ENCODE results near the gene ZEB1. TPM values are rescaled to one million over a fixed set of nuclear protein-coding genes. Genes with fewer than 3 reads are reported as not detected.

Gene ZEB1
- total RNA-seq, 4 donors from 2014 or later: 22.4 to 61.1 (median 40.1) TPM

GRCh38 chr10:31313396-31313795, 5.6 kb upstream of the ZEB1 start:
- in situ Hi-C loops (cut with MboI; ENCODE audit: low pct_ligation_motif_present in 1 of 4, low pct_unique_long_range_greater_than_20kb in 1 of 4, low sequenced_read_pairs in 3 of 4): no loop called here

GRCh38 chr10:31314256-31315150, 4.5 kb upstream of the ZEB1 start:
- no peak for DNase-seq
- no peak overlapping the region for H3K4me3 ChIP-seq
- no peaks in the 10 kb centered on the region for H3K36me3 ChIP-seq
- no peak for TF ChIP-seq CTCF (IDR thresholded peaks at IDR 0.05)
- TF ChIP-seq POLR2AphosphoS5 (IDR thresholded peaks at IDR 0.05): no peak
- TF ChIP-seq POLR2A (IDR thresholded peaks at IDR 0.05): no peak
- TF ChIP-seq EP300 (IDR thresholded peaks at IDR 0.05; ENCODE audit: low read depth): no peak
- no peaks in the 10 kb centered on the region for H3K9me3 ChIP-seq
- H3K27ac ChIP-seq: no peak overlapping the region
- H3K27me3 ChIP-seq: peaks cover 4% of the 10 kb centered on the region
- 72 to 79% methylated on average over 6 to 8 of the region's 8 CpGs for WGBS, 2 donors (ENCODE audit: low coverage in 1 of 2)
- H3K4me1 ChIP-seq: peaks cover 0 to 5% (median 2%) of the 10 kb centered on the region in 4 donors
- intact Hi-C loops (cut with DNase I; ENCODE audit: low total_unique reads) (loop anchor here (10.0 kb wide), 1 partner anchor 290 kb away; no protein-coding TSS in a partner anchor), in situ Hi-C loops (cut with MboI; ENCODE audit: low pct_ligation_motif_present in 1 of 4, low pct_unique_long_range_greater_than_20kb in 1 of 4, low sequenced_read_pairs in 3 of 4) (no loop called here)

More at GRCh38 chr10:31313396-31313795, 5.6 kb upstream of the ZEB1 start:
- Histone ChIP-seq H3K4me1 (peaks cover 0 to 5% (median 2%) of the 10 kb centered on the region in 4 donors), H3K4me3 (no peak overlapping the region), H3K27me3 (no peaks in the 10 kb centered on the region), H3K27ac (no peak overlapping the region), H3K9me3 (no peaks in the 10 kb centered on the region), H3K36me3 (no peaks in the 10 kb centered on the region)
- TF ChIP-seq POLR2A (IDR thresholded peaks at IDR 0.05): no peak
- no peak for TF ChIP-seq EP300 (IDR thresholded peaks at IDR 0.05; ENCODE audit: low read depth)
- no peak for TF ChIP-seq POLR2AphosphoS5 (IDR thresholded peaks at IDR 0.05)
- TF ChIP-seq CTCF (IDR thresholded peaks at IDR 0.05): no peak
- intact Hi-C loops (cut with DNase I; ENCODE audit: low total_unique reads): loop anchor here (10.0 kb wide), 1 partner anchor 291 kb away; no protein-coding TSS in a partner anchor
- DNase-seq: no peak
- WGBS, 2 donors (ENCODE audit: low coverage in 1 of 2): 89% methylated on average over 3 of the region's 3 CpGs; no CpG with 5 or more reads in 1 of the 2 donors

GRCh38 chr10:31315453-31315852, 3.6 kb upstream of the ZEB1 start:
- no peak for DNase-seq
- intact Hi-C loops (cut with DNase I; ENCODE audit: low total_unique reads) (loop anchor here (10.0 kb wide), 1 partner anchor 289 kb away; no protein-coding TSS in a partner anchor), in situ Hi-C loops (cut with MboI; ENCODE audit: low pct_ligation_motif_present in 1 of 4, low pct_unique_long_range_greater_than_20kb in 1 of 4, low sequenced_read_pairs in 3 of 4) (no loop called here)
- WGBS, 2 donors (ENCODE audit: low coverage in 1 of 2): 74 to 76% methylated on average over 2 to 4 of the region's 4 CpGs
- TF ChIP-seq POLR2A (IDR thresholded peaks at IDR 0.05): no peak
- TF ChIP-seq POLR2AphosphoS5 (IDR thresholded peaks at IDR 0.05): no peak
- no peak for TF ChIP-seq CTCF (IDR thresholded peaks at IDR 0.05)
- TF ChIP-seq EP300 (IDR thresholded peaks at IDR 0.05; ENCODE audit: low read depth): no peak
- Histone ChIP-seq H3K9me3 (no peaks in the 10 kb centered on the region), H3K4me1 (peaks cover 0 to 5% (median 2%) of the 10 kb centered on the region in 4 donors), H3K36me3 (no peaks in the 10 kb centered on the region), H3K27me3 (peaks cover 10% of the 10 kb centered on the region), H3K27ac (no peak overlapping the region), H3K4me3 (no peak overlapping the region)

GRCh38 chr10:31317171-31317570, 1.8 kb upstream of the ZEB1 start:
- no peak for DNase-seq
- H3K4me3 ChIP-seq: no peak overlapping the region
- in situ Hi-C loops (cut with MboI; ENCODE audit: low pct_ligation_motif_present in 1 of 4, low pct_unique_long_range_greater_than_20kb in 1 of 4, low sequenced_read_pairs in 3 of 4): no loop called here
- peaks cover 28% of the 10 kb centered on the region for H3K27me3 ChIP-seq
- intact Hi-C loops (cut with DNase I; ENCODE audit: low total_unique reads): loop anchor here (10.0 kb wide), 1 partner anchor 288 kb away; no protein-coding TSS in a partner anchor
- H3K9me3 ChIP-seq: no peaks in the 10 kb centered on the region
- WGBS, 2 donors (ENCODE audit: low coverage in 1 of 2): 93 to 94% methylated on average over 5 of the region's 5 CpGs
- TF ChIP-seq CTCF (IDR thresholded peaks at IDR 0.05) (no peak), POLR2A (IDR thresholded peaks at IDR 0.05) (no peak), EP300 (IDR thresholded peaks at IDR 0.05; ENCODE audit: low read depth) (no peak), POLR2AphosphoS5 (IDR thresholded peaks at IDR 0.05) (no peak)
- peaks cover 0 to 21% (median 4%) of the 10 kb centered on the region in 4 donors for H3K4me1 ChIP-seq
- H3K27ac ChIP-seq: no peak overlapping the region
- H3K36me3 ChIP-seq: no peaks in the 10 kb centered on the region

Measured in transverse colon (tissue), 4 donors.